Sigmoid colon (tissue), 7 donors: ENCODE data around the gene ARPC3. TPM values are rescaled to one million over a fixed set of nuclear protein-coding genes. Genes with fewer than 3 reads are reported as not detected.
"Not testable (repeated sequence)": the region's sequence is repeated elsewhere in the genome, so short reads cannot be mapped to it uniquely, and the experiment has no call there.

ENCODE experiments used
- DNase-seq: peaks from one replicate; pipeline ENCODE4 v3.0.0-alpha.2; 2019
- H3K27ac ChIP-seq, 4 donors: fragments of 200-600 bp; sonication (generic); one replicate each; pipeline ENCODE4 v1.5.1; 2016 to 2019; ENCODE audit warnings: mild to moderate bottlenecking in 1 of 4
- H3K27me3 ChIP-seq, 3 donors: fragments of 200-600 bp; sonication (generic); one replicate each; pipeline ENCODE4 v1.5.1; 2019; ENCODE audit warnings: mild to moderate bottlenecking in 1 of 3
- H3K36me3 ChIP-seq, 4 donors: fragments of 200-600 bp; sonication (generic); one replicate each; pipeline ENCODE4 v1.5.1; 2016 to 2019
- H3K4me1 ChIP-seq, 4 donors: fragments of 200-600 bp; sonication (generic); one replicate each; pipeline ENCODE4 v1.5.1; 2017 to 2019
- H3K4me3 ChIP-seq, 4 donors: fragments of 200-600 bp; sonication (generic); one replicate each; pipeline ENCODE4 v1.5.1; 2017 to 2019; ENCODE audit warnings: mild to moderate bottlenecking in 2 of 4, moderate library complexity in 1 of 4
- H3K9me3 ChIP-seq, 4 donors: fragments of 200-600 bp in 3 of 4; sonication (generic) in 3 of 4; one replicate each; pipeline versions ENCODE4 v1.5.1 to v1.6.1; 2013 to 2019
- CTCF ChIP-seq, 4 experiments: fragments of 450-650 bp in 3 of 4; fragments of 200-600 bp in 1 of 4; IDR thresholded peaks; one replicate each; pipeline ENCODE4 v1.5.1; 2016 to 2019; ENCODE audit warnings: antibody characterized with exemption in 4 of 4, mild to moderate bottlenecking in 3 of 4, moderate library complexity in 2 of 4
- EP300 ChIP-seq, 4 donors: sonication (generic); formaldehyde crosslinking; IDR thresholded peaks; one replicate each; pipeline ENCODE4 v1.6.1; 2017; ENCODE audit warnings: antibody characterized with exemption in 4 of 4
- POLR2A ChIP-seq, 2 donors: fragments of 450-650 bp; IDR thresholded peaks; one replicate each; pipeline ENCODE4 v1.6.1; 2016; ENCODE audit warnings: antibody characterized with exemption in 2 of 2, mild to moderate bottlenecking in 2 of 2, moderate library complexity in 2 of 2
- POLR2AphosphoS5 ChIP-seq, 4 donors: sonication (generic); formaldehyde crosslinking; IDR thresholded peaks; one replicate each; pipeline ENCODE4 v1.6.1; 2017; ENCODE audit warnings: antibody characterized with exemption in 4 of 4
- WGBS, 2 donors: extraction: QIAGEN DNeasy Blood & Tissue Kit; methylation state at CpG; one replicate each; pipeline ENCODE4 v1.1.7; 2013; 5-methylcytosine and 5-hydroxymethylcytosine counted together
- intact Hi-C: fragments of 100-400 bp; cut with DNase I; formaldehyde crosslinking; loops from one replicate; pipeline ENCODE4 v1.15.1; 2023
- polyA plus RNA-seq, 3 donors: library from polyadenylated mRNA; stranded (reverse); fragments of 200-250 nt; gene quantifications; one replicate each; pipeline ENCODE4 v1.2.3, GENCODE V29; 2013
- total RNA-seq, 4 donors: library from RNA; depleted of rRNA; stranded (reverse); fragments of >200 nt; gene quantifications; one replicate each; pipeline ENCODE4 v1.1.0, GENCODE V29; 2016
- donor health status: healthy with polysubstance abuse.
- donor health status: Bipolar disorder and iron deficiency.
- donor health status: healthy.

Gene ARPC3
- total and polyA plus RNA-seq, 7 donors, result 156 to 982 (median 304) TPM

- DNase-seq, result peak; percentile 41
- H3K27me3 ChIP-seq, result no peaks in the 10 kb centered on the region
- H3K4me1 ChIP-seq, result peaks cover 0 to 4% (median 0%) of the 10 kb centered on the region in 4 donors
- no peak for TF ChIP-seq POLR2A (IDR thresholded peaks at IDR 0.05)
- TF ChIP-seq POLR2AphosphoS5 (IDR thresholded peaks at IDR 0.05), result no peak
- no peak for TF ChIP-seq CTCF (IDR thresholded peaks at IDR 0.05)
- no peak for TF ChIP-seq EP300 (IDR thresholded peaks at IDR 0.05)
- H3K9me3 ChIP-seq, result no peaks in the 10 kb centered on the region
- intact Hi-C loops, result loop anchor here (1.0 to 5.0 kb wide), 2 partner anchors 332 to 435 kb away; partner anchors contain the start of genes ANKRD13A and GIT2
- peak overlapping the region; percentile 36 to 55 (median 48) for H3K4me3 ChIP-seq
- peaks cover 0 to 29% (median 20%) of the 10 kb centered on the region in 4 donors for H3K36me3 ChIP-seq
- WGBS, 2 donors, result 79 to 87% methylated on average over 12 of the region's 12 CpGs
- peak overlapping the region in 3 of 4 donors; percentile 60 to 71 (median 66) for H3K27ac ChIP-seq
Observed at GRCh38 chr12:110431957-110432587, 18.1 kb downstream of the ARPC3 start.

GRCh38 chr12:110429676-110430075, 20.5 kb downstream of the ARPC3 start:
- 95% methylated on average over 15 of the region's 15 CpGs for WGBS, 2 donors
- DNase-seq, H3K36me3 ChIP-seq, H3K4me1 ChIP-seq, H3K4me3 ChIP-seq, H3K27ac ChIP-seq, H3K9me3 ChIP-seq, H3K27me3 ChIP-seq: not testable (repeated sequence)
- intact Hi-C loops, result loop anchor here (5.0 kb wide), 1 partner anchor 432 kb away; the partner anchor contains the start of genes ANKRD13A and GIT2

GRCh38 chr12:110426406-110426805, 23.7 kb downstream of the ARPC3 start:
- Histone ChIP-seq H3K36me3 (no peaks in the 10 kb centered on the region), H3K9me3 (no peaks in the 10 kb centered on the region), H3K4me3 (no peak overlapping the region), H3K27me3 (no peaks in the 10 kb centered on the region), H3K4me1 (peaks cover 0 to 9% (median 5%) of the 10 kb centered on the region in 4 donors), H3K27ac (peak overlapping the region in 2 of 4 donors; percentile 40 to 50)
- no peak for DNase-seq
- WGBS, 2 donors, result 51 to 56% methylated on average over 3 of the region's 3 CpGs
- intact Hi-C loops, result no loop called here
- TF ChIP-seq EP300 (IDR thresholded peaks at IDR 0.05) (no peak), POLR2AphosphoS5 (IDR thresholded peaks at IDR 0.05) (peak; percentile 24 to 62 (median 44))

GRCh38 chr12:110424237-110424636, 25.9 kb downstream of the ARPC3 start:
- TF ChIP-seq POLR2AphosphoS5 (IDR thresholded peaks at IDR 0.05) (no peak), EP300 (IDR thresholded peaks at IDR 0.05) (no peak), POLR2A (IDR thresholded peaks at IDR 0.05) (no peak), CTCF (IDR thresholded peaks at IDR 0.05) (no peak)
- no peaks in the 10 kb centered on the region for H3K36me3 ChIP-seq
- no peaks in the 10 kb centered on the region for H3K9me3 ChIP-seq
- H3K27ac ChIP-seq, result no peak overlapping the region
- 72 to 82% methylated on average over 3 of the region's 3 CpGs for WGBS, 2 donors
- no peak for DNase-seq
- H3K27me3 ChIP-seq, result no peaks in the 10 kb centered on the region
- intact Hi-C loops, result no loop called here
- no peak overlapping the region for H3K4me3 ChIP-seq
- peaks cover 0 to 9% (median 3%) of the 10 kb centered on the region in 4 donors for H3K4me1 ChIP-seq

- intact Hi-C loops, result no loop called here
- peaks cover 0 to 9% (median 3%) of the 10 kb centered on the region in 4 donors for H3K4me1 ChIP-seq
- no peak overlapping the region for H3K4me3 ChIP-seq
- H3K27ac ChIP-seq, result peak overlapping the region in 3 of 4 donors; percentile 14 to 68 (median 55)
- WGBS, 2 donors, result 81 to 82% methylated on average over 4 of the region's 4 CpGs
- no peaks in the 10 kb centered on the region for H3K36me3 ChIP-seq
- H3K27me3 ChIP-seq, result no peaks in the 10 kb centered on the region
- no peak for DNase-seq
- TF ChIP-seq EP300 (IDR thresholded peaks at IDR 0.05) (no peak), CTCF (IDR thresholded peaks at IDR 0.05) (no peak), POLR2A (IDR thresholded peaks at IDR 0.05) (no peak), POLR2AphosphoS5 (IDR thresholded peaks at IDR 0.05) (no peak)
- no peaks in the 10 kb centered on the region for H3K9me3 ChIP-seq
Observed at GRCh38 chr12:110421701-110422100, 28.4 kb downstream of the ARPC3 start.
